K562 (cell line): Measurements from ENCODE around the gene VTN. TPM values are rescaled to one million over a fixed set of nuclear protein-coding genes. Genes with fewer than 3 reads are reported as not detected.

ENCODE experiments used
- HDGF ChIP-seq: fragments of 450-650 bp; IDR thresholded peaks from 2 replicates; pipeline ENCODE4 v1.6.1; 2016
- HNRNPUL1 ChIP-seq: fragments of 200-400 bp; formaldehyde crosslinking; IDR thresholded peaks from 2 replicates; pipeline ENCODE4 v1.6.1; 2017; ENCODE audit warnings: low read length
- PML ChIP-seq: IDR thresholded peaks from 2 replicates; pipeline ENCODE4 v1.6.1; 2012; ENCODE audit warnings: low read length, inconsistent platforms
- polyA plus RNA-seq, 8 experiments: library from polyadenylated mRNA; depleted of rRNA in 4 of 8; stranded (reverse) in 5 of 8; unstranded in 3 of 8; fragments of >200 nt; fragmentation: Nextera tagmentation in 2 of 8; fragmentation: Illumina TruSeq in 1 of 8; extraction: Ambion mirVana in 2 of 8; extraction: Trizol in 1 of 8; gene quantifications; 2 replicates each; pipeline versions ENCODE4 v1.2.1 to v1.2.3, GENCODE V29; 2011 to 2014; ENCODE audit warnings: inconsistent platforms in 1 of 8, missing spikeins in 1 of 8
- total RNA-seq, 7 experiments: library from RNA; depleted of rRNA in 6 of 7; stranded (reverse); fragments of >200 nt in 6 of 7; fragmentation: Illumina TruSeq in 2 of 7; extraction: Trizol in 2 of 7; gene quantifications; 2 replicates each; pipeline versions ENCODE4 v1.2.1 to v1.2.3, GENCODE V29; 2011 to 2021; ENCODE audit warnings: low replicate concordance in 1 of 7
- TF ChIP-seq, protein P1 (sequence below): sonication (generic); formaldehyde crosslinking; IDR thresholded peaks from 2 replicates; pipeline ENCODE4 v1.8.1; 2023; ENCODE audit warnings: missing genetic modification reagents, mild to moderate bottlenecking, borderline replicate concordance
- TF ChIP-seq, protein P2 (sequence below), 2 experiments: IDR thresholded peaks; 2 replicates each; pipeline ENCODE4 v1.6.1; 2012; ENCODE audit warnings: improper control_type of control experiment in 2 of 2, low read depth in 2 of 2, low read length in 2 of 2, borderline replicate concordance in 1 of 2

VTN gene
- total and polyA plus RNA-seq, 9 of the 15 experiments (the other 6 are each of a cell fraction or from before 2014, with no cell fraction given): 0.13 to 1.0 (median 0.29) TPM; not detected in 1

DNA sequence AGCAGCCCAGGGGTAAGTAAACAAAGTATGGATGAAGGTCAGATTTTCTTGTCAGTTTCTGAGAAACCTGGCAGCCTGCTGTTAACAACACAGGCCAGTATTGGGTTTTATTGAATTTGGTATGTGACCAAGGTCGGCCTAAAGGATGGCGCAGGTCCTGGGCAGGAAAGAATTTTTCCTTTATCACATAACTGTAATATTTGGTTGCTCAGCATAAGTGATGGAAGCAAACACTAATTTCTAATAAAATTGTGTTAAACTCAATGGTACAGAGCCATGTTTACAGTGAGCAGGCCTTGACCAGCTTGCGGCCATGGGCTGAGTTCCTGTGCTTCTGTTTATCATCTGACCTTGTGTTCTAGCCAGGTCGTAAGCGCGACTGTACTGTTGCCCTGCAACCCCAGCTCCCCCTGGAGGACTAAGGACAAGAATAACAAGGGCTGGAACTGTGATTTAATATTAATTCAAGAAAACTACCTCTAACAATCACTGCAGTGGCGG, 23.3 kb downstream of the VTN start (continued):
- TF ChIP-seq, protein P1, sequence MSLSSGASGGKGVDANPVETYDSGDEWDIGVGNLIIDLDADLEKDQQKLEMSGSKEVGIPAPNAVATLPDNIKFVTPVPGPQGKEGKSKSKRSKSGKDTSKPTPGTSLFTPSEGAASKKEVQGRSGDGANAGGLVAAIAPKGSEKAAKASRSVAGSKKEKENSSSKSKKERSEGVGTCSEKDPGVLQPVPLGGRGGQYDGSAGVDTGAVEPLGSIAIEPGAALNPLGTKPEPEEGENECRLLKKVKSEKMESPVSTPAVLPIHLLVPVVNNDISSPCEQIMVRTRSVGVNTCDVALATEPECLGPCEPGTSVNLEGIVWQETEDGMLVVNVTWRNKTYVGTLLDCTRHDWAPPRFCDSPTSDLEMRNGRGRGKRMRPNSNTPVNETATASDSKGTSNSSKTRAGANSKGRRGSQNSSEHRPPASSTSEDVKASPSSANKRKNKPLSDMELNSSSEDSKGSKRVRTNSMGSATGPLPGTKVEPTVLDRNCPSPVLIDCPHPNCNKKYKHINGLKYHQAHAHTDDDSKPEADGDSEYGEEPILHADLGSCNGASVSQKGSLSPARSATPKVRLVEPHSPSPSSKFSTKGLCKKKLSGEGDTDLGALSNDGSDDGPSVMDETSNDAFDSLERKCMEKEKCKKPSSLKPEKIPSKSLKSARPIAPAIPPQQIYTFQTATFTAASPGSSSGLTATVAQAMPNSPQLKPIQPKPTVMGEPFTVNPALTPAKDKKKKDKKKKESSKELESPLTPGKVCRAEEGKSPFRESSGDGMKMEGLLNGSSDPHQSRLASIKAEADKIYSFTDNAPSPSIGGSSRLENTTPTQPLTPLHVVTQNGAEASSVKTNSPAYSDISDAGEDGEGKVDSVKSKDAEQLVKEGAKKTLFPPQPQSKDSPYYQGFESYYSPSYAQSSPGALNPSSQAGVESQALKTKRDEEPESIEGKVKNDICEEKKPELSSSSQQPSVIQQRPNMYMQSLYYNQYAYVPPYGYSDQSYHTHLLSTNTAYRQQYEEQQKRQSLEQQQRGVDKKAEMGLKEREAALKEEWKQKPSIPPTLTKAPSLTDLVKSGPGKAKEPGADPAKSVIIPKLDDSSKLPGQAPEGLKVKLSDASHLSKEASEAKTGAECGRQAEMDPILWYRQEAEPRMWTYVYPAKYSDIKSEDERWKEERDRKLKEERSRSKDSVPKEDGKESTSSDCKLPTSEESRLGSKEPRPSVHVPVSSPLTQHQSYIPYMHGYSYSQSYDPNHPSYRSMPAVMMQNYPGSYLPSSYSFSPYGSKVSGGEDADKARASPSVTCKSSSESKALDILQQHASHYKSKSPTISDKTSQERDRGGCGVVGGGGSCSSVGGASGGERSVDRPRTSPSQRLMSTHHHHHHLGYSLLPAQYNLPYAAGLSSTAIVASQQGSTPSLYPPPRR (CRISPR knock-in tag): no peak
- TF ChIP-seq, protein P2, sequence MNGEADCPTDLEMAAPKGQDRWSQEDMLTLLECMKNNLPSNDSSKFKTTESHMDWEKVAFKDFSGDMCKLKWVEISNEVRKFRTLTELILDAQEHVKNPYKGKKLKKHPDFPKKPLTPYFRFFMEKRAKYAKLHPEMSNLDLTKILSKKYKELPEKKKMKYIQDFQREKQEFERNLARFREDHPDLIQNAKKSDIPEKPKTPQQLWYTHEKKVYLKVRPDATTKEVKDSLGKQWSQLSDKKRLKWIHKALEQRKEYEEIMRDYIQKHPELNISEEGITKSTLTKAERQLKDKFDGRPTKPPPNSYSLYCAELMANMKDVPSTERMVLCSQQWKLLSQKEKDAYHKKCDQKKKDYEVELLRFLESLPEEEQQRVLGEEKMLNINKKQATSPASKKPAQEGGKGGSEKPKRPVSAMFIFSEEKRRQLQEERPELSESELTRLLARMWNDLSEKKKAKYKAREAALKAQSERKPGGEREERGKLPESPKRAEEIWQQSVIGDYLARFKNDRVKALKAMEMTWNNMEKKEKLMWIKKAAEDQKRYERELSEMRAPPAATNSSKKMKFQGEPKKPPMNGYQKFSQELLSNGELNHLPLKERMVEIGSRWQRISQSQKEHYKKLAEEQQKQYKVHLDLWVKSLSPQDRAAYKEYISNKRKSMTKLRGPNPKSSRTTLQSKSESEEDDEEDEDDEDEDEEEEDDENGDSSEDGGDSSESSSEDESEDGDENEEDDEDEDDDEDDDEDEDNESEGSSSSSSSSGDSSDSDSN (IDR thresholded peaks at IDR 0.05; ENCODE audit: borderline replicate concordance in 1 of 2, low read depth in 2 of 2, low read length in 2 of 2): no peak
- TF ChIP-seq PML: no peak
- TF ChIP-seq HNRNPUL1: no peak
- TF ChIP-seq HDGF: no peak
